ENCODE data around the gene TBC1D22A.

TBC1D22A gene

DNA sequence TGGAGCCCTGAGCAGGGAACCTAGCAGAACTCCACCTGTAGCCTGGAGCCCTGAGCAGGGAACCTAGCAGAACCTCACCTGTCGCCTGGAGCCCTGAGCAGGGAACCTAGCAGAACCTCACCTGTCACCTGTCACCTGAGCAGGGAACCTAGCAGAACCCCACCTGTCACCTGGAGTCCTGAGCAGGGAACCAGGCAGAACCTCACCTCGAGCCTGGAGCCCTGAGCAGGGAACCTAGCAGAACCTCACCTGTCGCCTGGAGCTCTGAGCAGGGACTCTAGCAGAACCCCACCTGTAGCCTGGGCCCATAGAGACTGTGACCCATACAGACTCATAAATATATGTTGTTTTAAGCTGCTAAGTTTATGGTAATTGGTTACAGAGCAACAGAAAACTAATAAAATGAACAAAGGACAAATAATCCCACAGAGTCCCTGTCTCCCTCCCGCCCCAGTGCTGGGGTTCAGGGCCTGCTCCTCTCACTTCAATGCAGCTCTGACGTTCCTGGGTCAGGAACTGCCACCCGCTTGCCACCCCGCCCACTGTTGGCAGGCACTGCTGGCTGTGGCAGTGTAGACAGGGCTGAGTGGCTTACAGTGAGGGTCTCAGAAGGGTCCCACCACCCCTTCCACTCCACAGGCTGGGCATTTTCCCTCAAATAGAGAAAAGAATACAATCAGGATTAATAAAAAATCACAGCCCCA is 259.1 kb downstream of the TBC1D22A start:
- DNase-seq, result no peak

GRCh38 chr22:47022075-47022473 is 259.6 kb downstream of the TBC1D22A start:
- no peak for DNase-seq

- DNase-seq, result no peak
Observed at GRCh38 chr22:47022475-47022874, 260.0 kb downstream of the TBC1D22A start.

- no peak for DNase-seq
Observed at GRCh38 chr22:47023871-47024270, 261.4 kb downstream of the TBC1D22A start.

DNA sequence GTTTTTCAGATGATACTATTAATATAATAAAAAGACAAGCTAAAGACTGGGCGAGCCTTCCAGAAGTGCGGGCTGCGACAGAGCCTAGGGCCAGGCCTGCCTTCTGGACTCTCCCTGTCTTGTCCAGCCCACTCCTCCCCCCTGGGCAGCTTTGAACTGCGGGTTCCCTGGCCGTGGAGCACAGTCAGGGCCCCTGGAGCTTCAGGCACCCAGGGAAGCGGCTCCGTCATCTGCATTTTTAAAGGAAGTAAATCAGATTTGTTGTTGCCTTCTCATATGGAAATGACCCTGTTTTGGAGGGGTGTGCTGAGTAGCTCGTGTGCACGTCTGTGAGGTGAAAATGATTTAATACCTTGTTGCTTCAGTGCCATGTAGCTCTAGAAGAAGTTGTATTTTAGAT is 265.3 kb downstream of the TBC1D22A start:
- DNase-seq, result no peak

DNA sequence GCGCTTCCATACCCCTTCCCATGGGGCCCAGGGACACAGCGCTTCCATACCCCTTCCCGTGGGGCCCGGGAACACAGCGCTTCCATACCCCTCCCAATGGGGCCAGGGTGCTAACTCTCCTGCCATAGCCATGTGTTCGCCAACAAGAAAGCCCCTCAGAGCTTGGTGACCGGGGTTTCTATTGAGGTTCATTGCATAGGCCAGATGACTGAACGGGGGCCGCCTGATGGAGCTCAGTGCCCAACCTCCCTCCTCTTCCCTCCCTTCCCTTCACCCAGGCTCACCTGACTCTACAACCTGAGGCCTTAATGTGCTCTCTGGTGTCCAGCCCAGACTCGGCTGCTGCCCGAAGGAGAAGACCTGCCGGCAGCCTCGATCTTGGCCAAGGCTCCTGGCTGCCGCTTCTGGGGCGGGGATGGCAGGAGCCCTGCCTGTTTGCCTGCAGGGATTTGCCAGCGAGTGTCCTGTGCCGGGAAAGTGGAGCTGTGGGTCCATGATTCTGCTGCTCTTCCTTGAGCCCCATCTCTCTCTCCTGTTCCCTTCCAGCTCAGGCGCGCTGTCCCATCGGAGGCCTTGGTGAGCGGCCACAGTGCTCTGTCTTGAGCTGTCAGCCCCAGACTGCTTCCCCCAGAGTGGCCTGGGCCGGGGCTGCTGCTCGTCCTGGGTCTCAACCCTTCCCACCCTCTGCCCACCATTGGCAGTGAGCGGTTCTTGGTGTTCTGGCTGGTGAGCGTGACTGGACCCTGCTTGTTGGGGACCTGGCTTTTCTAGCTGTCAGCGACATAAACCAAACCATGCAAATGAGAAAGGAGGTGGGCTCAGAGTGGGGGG is 267.0 kb downstream of the TBC1D22A start:
- DNase-seq, result no peak

DNA sequence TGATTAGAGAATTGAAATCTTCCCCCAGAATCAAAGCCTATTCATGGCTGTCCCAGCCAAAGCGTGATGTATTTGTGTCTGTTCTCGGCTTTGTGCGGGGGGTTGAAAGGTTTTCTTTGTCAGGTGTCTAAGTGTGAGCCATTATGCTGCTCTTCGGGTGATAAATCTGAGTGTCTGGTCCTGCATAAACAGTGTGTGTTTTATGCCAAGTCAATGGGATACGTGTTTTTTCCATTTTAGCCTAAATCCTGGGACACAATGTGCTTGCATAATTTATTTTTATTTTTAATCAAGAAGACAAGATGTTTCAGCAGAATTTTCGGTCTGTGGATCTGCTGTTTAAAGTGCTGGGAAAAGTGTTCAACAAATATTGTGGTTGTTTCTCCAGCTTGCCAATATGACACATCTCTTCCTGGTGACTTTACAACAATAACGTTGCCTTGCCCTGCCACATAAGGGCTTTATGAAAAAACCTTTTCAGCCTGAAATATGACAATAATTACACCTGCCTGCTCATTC is 267.8 kb downstream of the TBC1D22A start:
- no peak for DNase-seq

- no peak for DNase-seq
Observed at GRCh38 chr22:47030881-47031627, 268.6 kb downstream of the TBC1D22A start.

GRCh38 chr22:47031628-47031915 is 269.1 kb downstream of the TBC1D22A start:
- no peak for DNase-seq

DNA sequence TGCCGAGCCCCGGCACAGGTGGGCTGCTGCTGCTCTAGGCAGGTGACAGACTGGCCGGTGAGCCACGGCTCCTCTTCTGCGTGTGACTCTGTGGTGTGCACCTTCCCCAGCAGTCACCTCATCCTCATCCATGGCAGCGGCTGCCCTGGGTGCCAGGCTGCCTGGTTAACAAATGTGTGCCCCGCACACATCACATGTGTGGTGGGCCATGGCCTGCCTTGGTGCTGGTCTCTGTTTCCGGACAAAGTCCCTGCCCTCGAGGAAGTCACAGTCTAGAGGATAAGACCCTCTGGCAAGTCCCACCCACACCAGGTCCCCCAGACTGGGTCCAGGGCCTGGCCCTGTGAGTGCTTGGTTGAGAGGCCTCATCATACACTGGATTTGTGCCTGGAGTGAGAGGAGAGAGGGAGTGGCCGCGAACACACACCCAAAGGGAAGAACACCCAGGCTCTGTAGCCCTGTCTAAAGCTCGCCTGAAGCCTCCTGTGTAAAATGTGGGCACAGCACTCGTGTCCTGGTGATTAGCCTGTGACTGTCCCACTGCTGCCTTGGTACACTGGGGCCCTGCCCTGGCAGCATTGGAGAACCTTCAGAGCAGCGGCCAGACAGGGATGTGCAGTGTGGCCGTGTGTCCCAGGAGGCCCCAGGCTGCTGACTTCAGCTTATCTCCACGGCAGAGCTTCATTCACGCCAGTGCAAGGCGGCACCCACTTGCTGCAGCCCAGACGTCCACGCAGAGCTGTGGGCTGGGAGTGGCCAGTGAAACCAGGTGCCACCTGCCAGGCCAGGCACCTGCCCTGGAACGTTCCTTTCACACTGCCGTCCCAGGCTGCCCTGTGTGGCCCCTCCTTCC is 269.9 kb downstream of the TBC1D22A start:
- no peak for DNase-seq

- DNase-seq, result no peak
Observed at GRCh38 chr22:47032956-47033647, 270.7 kb downstream of the TBC1D22A start.

GRCh38 chr22:47033648-47034000 is 271.2 kb downstream of the TBC1D22A start:
- no peak for DNase-seq

- DNase-seq, result no peak
Observed at GRCh38 chr22:47034076-47034808, 271.8 kb downstream of the TBC1D22A start.

GRCh38 chr22:47034905-47035419 is 272.5 kb downstream of the TBC1D22A start:
- DNase-seq, result no peak

DNA sequence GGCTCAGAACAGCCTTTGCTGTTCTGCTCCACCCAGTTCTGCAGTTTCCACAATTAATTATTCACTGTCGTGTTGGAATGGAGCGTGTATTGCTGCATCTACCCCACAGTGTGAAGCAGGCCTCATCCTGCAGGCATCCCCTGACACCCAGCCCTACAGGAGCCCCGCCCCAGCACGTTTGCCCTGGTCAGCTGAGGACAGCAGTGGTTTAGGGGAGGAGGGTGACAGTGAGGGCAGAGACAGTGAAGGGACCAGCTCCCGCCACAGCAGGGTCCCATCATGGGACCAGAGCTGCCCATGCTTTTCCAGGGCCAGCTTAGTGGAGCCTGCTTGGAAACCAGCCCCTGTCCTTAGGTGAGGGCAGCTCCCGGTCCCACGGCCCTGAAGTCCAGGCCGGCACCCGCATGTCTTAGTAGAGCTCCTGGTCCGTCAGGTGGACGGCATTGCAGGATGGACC is 273.0 kb downstream of the TBC1D22A start:
- no peak for DNase-seq

- DNase-seq, result no peak
Observed at GRCh38 chr22:47036352-47036751, 273.9 kb downstream of the TBC1D22A start.

DNA sequence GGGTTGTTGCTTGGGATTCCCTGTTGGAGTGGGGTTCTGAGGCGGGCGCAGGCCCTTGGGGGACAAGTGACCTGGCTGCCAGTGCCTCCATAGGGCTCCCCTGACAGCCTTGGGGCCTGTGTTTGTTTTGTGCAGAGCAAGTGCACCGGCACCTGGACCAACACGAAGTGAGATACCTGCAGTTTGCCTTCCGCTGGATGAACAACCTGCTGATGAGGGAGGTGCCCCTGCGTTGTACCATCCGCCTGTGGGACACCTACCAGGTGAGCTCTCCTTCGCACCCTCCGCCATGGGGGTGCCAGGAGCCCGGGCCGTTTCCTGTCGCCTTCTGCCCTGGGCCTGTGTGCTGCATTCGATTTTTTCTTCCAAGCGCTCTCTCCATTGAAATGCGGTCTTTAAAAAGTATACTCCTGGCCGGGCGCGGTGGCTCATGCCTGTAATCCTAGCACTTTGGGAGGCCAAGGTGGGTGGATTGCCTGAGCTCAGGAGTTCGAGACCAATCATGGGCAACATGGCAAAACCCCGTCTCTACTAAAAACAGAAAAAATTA is 274.6 kb downstream of the TBC1D22A start:
- DNase-seq, result no peak

DNA sequence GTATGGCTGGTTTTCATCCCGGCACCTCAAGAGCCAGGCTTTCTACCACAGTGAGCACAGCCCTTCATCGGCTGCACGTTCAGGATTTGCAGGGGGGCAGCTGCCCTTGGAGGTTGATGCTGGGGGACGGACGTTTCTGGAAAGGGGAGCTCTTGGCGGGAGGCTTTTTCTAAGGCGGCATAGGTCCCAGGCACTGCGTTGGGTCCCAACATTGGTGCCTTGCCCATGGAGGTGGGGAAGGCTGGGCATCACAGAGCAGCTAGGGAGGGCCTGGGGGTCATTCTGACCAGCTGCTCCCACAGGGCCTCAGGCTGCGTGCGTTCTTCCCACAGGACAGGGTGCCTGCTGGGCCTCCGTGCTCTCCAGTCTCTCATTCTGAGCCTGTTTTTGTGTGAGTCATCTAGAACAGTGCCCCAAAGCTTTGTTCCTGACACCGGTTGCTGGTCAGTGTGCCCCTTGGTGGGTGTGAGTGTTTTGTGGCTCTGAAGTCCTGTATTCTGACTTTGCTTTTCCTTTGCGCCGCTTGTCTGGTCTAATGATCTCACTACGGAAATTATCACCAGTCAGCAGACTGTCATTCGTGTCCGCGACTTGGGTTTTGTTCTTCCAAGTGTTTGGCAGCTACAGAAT is 275.9 kb downstream of the TBC1D22A start:
- no peak for DNase-seq

DNA sequence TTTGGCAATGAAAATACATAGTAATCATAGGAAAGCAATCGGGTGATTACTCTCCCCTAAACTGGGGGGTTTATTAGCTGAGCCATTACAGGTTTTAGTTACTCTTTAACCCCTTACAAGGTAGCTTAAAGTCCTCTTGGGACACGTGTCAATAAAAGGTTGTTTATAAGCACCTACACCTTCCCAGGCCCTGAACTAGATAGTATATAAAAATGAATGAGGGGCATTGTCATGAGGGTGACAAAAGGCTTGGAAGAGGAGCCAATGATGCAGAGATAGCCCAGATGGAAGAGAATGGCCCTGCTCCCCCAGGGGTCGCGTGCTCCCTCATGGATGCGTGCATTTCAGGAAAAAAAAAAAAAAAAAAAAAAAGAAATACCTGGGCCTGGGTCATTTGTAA is 276.9 kb downstream of the TBC1D22A start:
- no peak for DNase-seq
